ENCODE data around the gene FKBP15. TPM values are rescaled to one million over a fixed set of nuclear protein-coding genes. Genes with fewer than 3 reads are reported as not detected.
A peak's percentile ranks its signal among the peaks of the same experiment; 100 is the strongest.

Gene FKBP15
- total and polyA plus RNA-seq, 2 of the 13 experiments (the other 11 are each of a cell fraction or from before 2014, with no cell fraction given) = 12.3 to 18.6 TPM

DNA sequence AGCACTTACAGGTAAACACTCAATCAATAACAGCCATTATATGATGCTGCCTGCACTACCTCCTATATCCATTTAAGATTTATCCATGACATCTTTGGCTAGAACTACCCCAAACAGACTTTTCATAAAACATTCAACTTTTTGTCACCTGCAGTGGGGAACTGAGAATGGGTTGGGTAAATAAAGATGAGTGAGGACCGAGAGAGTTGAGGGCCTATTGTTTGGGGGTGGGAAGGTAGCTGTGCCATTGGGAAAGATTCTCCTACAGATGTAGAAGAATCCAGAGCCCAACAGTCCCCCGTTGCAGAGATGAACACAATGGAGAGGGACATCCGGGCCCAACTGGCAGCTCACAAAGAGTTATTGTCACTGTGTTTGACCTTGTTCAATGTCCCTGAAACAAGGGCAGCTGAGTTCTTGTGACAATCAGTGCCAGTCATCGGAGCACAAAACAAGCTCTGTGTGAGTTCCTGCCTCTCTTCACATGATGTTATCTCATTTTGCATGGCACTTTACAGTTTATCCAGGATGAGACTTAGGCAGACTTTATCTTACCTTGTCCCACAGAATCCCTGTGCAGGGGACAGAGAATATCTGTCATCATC is 81.8 kb downstream of the FKBP15 start (continued):
- TF ChIP-seq ZNF292 (CRISPR knock-in tag; IDR thresholded peaks at IDR 0.05; ENCODE audit: borderline replicate concordance, low read depth) (peak; percentile 90; the same call in 1 of the 2 replicates), ZNF260 (CRISPR knock-in tag; IDR thresholded peaks at IDR 0.05; ENCODE audit: borderline replicate concordance, low read depth) (no peak), NONO (IDR thresholded peaks at IDR 0.05) (no peak), NONO (CRISPR knock-in tag; conservative IDR thresholded peaks at IDR 0.05) (peak; percentile 28; the same call in 1 of the 2 replicates), POLR2AphosphoS5 (IDR thresholded peaks at IDR 0.05; ENCODE audit: low read depth, low read length) (no peak), ZNF124 (CRISPR knock-in tag; IDR thresholded peaks at IDR 0.05) (no peak), YEATS2 (CRISPR knock-in tag; IDR thresholded peaks at IDR 0.05; ENCODE audit: borderline replicate concordance) (peak; percentile 31; the same call in 1 of the 2 replicates), IKZF4 (CRISPR knock-in tag; IDR thresholded peaks at IDR 0.05; ENCODE audit: borderline replicate concordance, low read depth, not compliant biosample characterization) (no peak), JARID2 (CRISPR knock-in tag; IDR thresholded peaks at IDR 0.05; ENCODE audit: insufficient replicate concordance) (no peak), TCF7L2 (IDR thresholded peaks at IDR 0.05; ENCODE audit: low read depth, low read length) (no peak), ESRRA (CRISPR knock-in tag; IDR thresholded peaks at IDR 0.05; ENCODE audit: low read depth) (peak; percentile 98), MIER2 (CRISPR knock-in tag; IDR thresholded peaks at IDR 0.05) (peak; percentile 75; the same call in 1 of the 2 replicates), SOX13 (IDR thresholded peaks at IDR 0.05) (peak; percentile 97), SOX13 (CRISPR knock-in tag; conservative IDR thresholded peaks at IDR 0.05 in 1 of 2, IDR thresholded peaks at IDR 0.05 in 1 of 2) (peak in 1 of 2 experiments; percentile 99; a peak in 2 of 4 replicates), DRAP1 (CRISPR knock-in tag; IDR thresholded peaks at IDR 0.05) (peak; percentile 38; the same call in 1 of the 2 replicates), ERF (CRISPR knock-in tag; IDR thresholded peaks at IDR 0.05) (peak; percentile 74), TCF7 (IDR thresholded peaks at IDR 0.05; ENCODE audit: low read depth) (peak; percentile 33; the same call in 1 of the 2 replicates), ZNF646 (CRISPR knock-in tag; IDR thresholded peaks at IDR 0.05) (0 out of 2 replicates have a peak, but pooled peaks have one; percentile 28), ZNF616 (CRISPR knock-in tag; IDR thresholded peaks at IDR 0.05; ENCODE audit: low read depth) (no peak)
- TF ChIP-seq, protein P1, sequence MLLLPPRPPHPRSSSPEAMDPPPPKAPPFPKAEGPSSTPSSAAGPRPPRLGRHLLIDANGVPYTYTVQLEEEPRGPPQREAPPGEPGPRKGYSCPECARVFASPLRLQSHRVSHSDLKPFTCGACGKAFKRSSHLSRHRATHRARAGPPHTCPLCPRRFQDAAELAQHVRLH (CRISPR knock-in tag; IDR thresholded peaks at IDR 0.05; ENCODE audit: borderline replicate concordance, low read depth) = peak; percentile 84; the same call in 1 of the 2 replicates

Measured in HepG2 (cell line).